K562 (cell line): ENCODE results near the gene MXI1.
"Not testable (repeated sequence)": the region's sequence is repeated elsewhere in the genome, so short reads cannot be mapped to it uniquely, and the experiment has no call there.

Experiments used
- ARHGAP35 ChIP-seq: fragments of 450-650 bp; IDR thresholded peaks from 2 replicates; pipeline ENCODE4 v1.6.1; 2018; ENCODE audit not compliant: partially characterized antibody
- ATF6 ChIP-seq: sonication (generic); formaldehyde crosslinking; IDR thresholded peaks from 2 replicates; pipeline ENCODE4 v1.4.0; 2020; ENCODE audit warnings: mild to moderate bottlenecking, missing genetic modification reagents
- CEBPB ChIP-seq: fragments of 450-650 bp; IDR thresholded peaks from 2 replicates; pipeline ENCODE4 v1.6.1; 2016; ENCODE audit warnings: missing genetic modification characterization, missing compliant biosample characterization
- ETV6 ChIP-seq, 3 experiments: fragments of 150-350 bp in 1 of 3; sonication (generic) in 1 of 3; formaldehyde crosslinking in 1 of 3; IDR thresholded peaks; 2 replicates each; pipeline versions ENCODE4 v1.6.1 to v1.8.0; 2014 to 2022; ENCODE audit warnings: borderline replicate concordance in 2 of 3, low read depth in 2 of 3, antibody characterized with exemption in 1 of 3, low read length in 1 of 3, mild to moderate bottlenecking in 1 of 3, missing genetic modification reagents in 1 of 3
- GMEB1 ChIP-seq: fragments of 250-450 bp; sonication (Bioruptor Pico); IDR thresholded peaks from 2 replicates; pipeline ENCODE4 v1.4.0; 2020; ENCODE audit warnings: mild to moderate bottlenecking
- JUN ChIP-seq, 2 experiments: sonication (generic) in 1 of 2; formaldehyde crosslinking in 1 of 2; IDR thresholded peaks; 2 replicates each; pipeline versions ENCODE4 v1.6.1 to v1.8.0; 2012 to 2022; ENCODE audit warnings: borderline replicate concordance in 2 of 2, mild to moderate bottlenecking in 2 of 2, improper control_type of control experiment in 1 of 2, low read depth in 1 of 2, low read length in 1 of 2, missing genetic modification reagents in 1 of 2
- JUND ChIP-seq, 2 experiments: IDR thresholded peaks; 2 replicates in 1 of 2; 3 replicates in 1 of 2; pipeline ENCODE4 v1.6.1; 2011; ENCODE audit warnings: borderline replicate concordance in 2 of 2, low read depth in 2 of 2, low read length in 2 of 2, improper control_type of control experiment in 1 of 2, missing biosample characterization in 1 of 2, missing genetic modification characterization in 1 of 2, missing genetic modification reagents in 1 of 2
- KLF10 ChIP-seq: fragments of 250-450 bp; sonication (Bioruptor Pico); IDR thresholded peaks from 2 replicates; pipeline ENCODE4 v1.6.1; 2021; ENCODE audit warnings: matching md5 sums
- MCM3 ChIP-seq: fragments of 450-650 bp; IDR thresholded peaks from 2 replicates; pipeline ENCODE4 v1.6.1; 2016
- MTA3 ChIP-seq: fragments of 450-650 bp; formaldehyde crosslinking; IDR thresholded peaks from 2 replicates; pipeline ENCODE4 v1.6.1; 2017; ENCODE audit warnings: mild to moderate bottlenecking, borderline replicate concordance
- POLR2A ChIP-seq: fragments of 450-650 bp; conservative IDR thresholded peaks from 2 replicates; pipeline ENCODE4 v1.6.1; 2016
- SIN3A ChIP-seq, 2 experiments: fragments of 150-350 bp in 1 of 2; IDR thresholded peaks; 2 replicates each; pipeline ENCODE4 v1.6.1; 2011 to 2016; ENCODE audit warnings: borderline replicate concordance in 2 of 2, low read depth in 2 of 2, low read length in 2 of 2, mild to moderate bottlenecking in 2 of 2, moderate library complexity in 2 of 2; ENCODE audit not compliant: control insufficient read depth in 1 of 2
- TAF1 ChIP-seq: IDR thresholded peaks from 2 replicates; pipeline ENCODE4 v1.6.1; 2011; ENCODE audit warnings: mild to moderate bottlenecking, low read length, moderate library complexity; ENCODE audit not compliant: insufficient read depth, control insufficient read depth, severe bottlenecking; ENCODE audit errors: extremely low read depth
- THRA ChIP-seq: fragments of 450-650 bp; IDR thresholded peaks from 2 replicates; pipeline ENCODE4 v1.6.1; 2017; ENCODE audit warnings: mild to moderate bottlenecking, moderate library complexity

GRCh38 chr10:110247833-110248232 is 40.4 kb downstream of the MXI1 start:
- not testable (repeated sequence) for TF ChIP-seq SIN3A (IDR thresholded peaks at IDR 0.05; ENCODE audit: borderline replicate concordance in 2 of 2, control insufficient read depth in 1 of 2, low read depth in 2 of 2, low read length in 2 of 2); JUND (IDR thresholded peaks at IDR 0.05; ENCODE audit: borderline replicate concordance, low read depth, low read length); JUND (tag; IDR thresholded peaks at IDR 0.05; ENCODE audit: borderline replicate concordance, low read depth, low read length); ETV6 (IDR thresholded peaks at IDR 0.05; ENCODE audit: borderline replicate concordance in 1 of 2, low read depth in 2 of 2, low read length in 1 of 2); ETV6 (CRISPR knock-in tag; IDR thresholded peaks at IDR 0.05; ENCODE audit: borderline replicate concordance); ATF6; CEBPB; GMEB1 (CRISPR knock-in tag); MCM3; POLR2A; TAF1; JUN (IDR thresholded peaks at IDR 0.05; ENCODE audit: borderline replicate concordance, low read depth, low read length); JUN (CRISPR knock-in tag; IDR thresholded peaks at IDR 0.05; ENCODE audit: borderline replicate concordance); ARHGAP35; MTA3; KLF10 (CRISPR knock-in tag); THRA
